ENCODE data around the gene MRPL14.

GRCh38 chr6:44093750-44094402, 33.4 kb downstream of the MRPL14 start:
- TF ChIP-seq POLR2A (IDR thresholded peaks at IDR 0.05; ENCODE audit: low read depth, low read length) = no peak
- TF ChIP-seq, protein P1, sequence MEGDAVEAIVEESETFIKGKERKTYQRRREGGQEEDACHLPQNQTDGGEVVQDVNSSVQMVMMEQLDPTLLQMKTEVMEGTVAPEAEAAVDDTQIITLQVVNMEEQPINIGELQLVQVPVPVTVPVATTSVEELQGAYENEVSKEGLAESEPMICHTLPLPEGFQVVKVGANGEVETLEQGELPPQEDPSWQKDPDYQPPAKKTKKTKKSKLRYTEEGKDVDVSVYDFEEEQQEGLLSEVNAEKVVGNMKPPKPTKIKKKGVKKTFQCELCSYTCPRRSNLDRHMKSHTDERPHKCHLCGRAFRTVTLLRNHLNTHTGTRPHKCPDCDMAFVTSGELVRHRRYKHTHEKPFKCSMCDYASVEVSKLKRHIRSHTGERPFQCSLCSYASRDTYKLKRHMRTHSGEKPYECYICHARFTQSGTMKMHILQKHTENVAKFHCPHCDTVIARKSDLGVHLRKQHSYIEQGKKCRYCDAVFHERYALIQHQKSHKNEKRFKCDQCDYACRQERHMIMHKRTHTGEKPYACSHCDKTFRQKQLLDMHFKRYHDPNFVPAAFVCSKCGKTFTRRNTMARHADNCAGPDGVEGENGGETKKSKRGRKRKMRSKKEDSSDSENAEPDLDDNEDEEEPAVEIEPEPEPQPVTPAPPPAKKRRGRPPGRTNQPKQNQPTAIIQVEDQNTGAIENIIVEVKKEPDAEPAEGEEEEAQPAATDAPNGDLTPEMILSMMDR (IDR thresholded peaks at IDR 0.05 in 2 of 3, conservative IDR thresholded peaks at IDR 0.05 in 1 of 3; ENCODE audit: control insufficient read depth in 2 of 3, extremely low read depth in 1 of 3, insufficient read depth in 1 of 3, low read depth in 3 of 3, low read length in 3 of 3) = no peak

Data from GM12878 (cell line).